ENCODE data around the gene FAM8A1.
"Not testable (repeated sequence)": the region's sequence is repeated elsewhere in the genome, so short reads cannot be mapped to it uniquely, and the experiment has no call there.

Gene FAM8A1, protein sequence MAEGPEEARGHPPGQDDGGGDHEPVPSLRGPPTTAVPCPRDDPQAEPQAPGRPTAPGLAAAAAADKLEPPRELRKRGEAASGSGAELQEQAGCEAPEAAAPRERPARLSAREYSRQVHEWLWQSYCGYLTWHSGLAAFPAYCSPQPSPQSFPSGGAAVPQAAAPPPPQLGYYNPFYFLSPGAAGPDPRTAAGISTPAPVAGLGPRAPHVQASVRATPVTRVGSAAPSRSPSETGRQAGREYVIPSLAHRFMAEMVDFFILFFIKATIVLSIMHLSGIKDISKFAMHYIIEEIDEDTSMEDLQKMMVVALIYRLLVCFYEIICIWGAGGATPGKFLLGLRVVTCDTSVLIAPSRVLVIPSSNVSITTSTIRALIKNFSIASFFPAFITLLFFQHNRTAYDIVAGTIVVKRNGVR

DNA sequence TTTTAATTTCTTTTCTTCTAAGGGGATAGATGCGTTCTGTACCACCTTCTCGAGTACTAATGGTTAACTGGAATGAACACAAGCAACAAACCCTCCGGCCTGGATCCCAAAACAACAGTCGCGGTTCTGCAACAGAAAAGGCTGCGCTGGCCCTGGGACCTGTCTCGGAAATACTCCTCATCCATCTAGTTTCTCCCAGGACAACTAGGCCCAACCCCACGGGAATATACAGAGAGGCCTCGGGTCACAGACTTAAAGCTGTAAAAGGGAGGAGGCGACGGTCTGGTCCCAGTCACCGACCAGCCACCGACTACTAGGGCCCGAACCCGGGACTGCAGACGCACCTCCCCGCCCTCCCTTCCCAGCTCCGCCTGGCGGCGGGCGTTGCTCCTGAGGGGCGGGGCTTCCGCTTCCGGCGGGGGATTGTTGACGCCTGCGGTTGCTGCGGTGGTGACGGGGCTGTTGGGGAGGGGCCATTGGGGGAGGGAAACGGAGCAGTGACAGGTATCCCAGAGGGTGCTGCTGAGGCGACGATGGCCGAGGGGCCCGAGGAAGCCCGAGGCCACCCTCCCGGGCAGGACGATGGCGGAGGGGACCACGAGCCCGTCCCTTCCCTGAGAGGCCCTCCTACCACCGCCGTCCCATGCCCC is at the start of gene FAM8A1:
FAM8A1 (plus strand) TSS at position 426 of the 650 bp plus-strand sequence; CDS start at position 534, 108 bp downstream.
- DNase-seq (ENCODE audit: low read depth) = peak; percentile 98

DNA sequence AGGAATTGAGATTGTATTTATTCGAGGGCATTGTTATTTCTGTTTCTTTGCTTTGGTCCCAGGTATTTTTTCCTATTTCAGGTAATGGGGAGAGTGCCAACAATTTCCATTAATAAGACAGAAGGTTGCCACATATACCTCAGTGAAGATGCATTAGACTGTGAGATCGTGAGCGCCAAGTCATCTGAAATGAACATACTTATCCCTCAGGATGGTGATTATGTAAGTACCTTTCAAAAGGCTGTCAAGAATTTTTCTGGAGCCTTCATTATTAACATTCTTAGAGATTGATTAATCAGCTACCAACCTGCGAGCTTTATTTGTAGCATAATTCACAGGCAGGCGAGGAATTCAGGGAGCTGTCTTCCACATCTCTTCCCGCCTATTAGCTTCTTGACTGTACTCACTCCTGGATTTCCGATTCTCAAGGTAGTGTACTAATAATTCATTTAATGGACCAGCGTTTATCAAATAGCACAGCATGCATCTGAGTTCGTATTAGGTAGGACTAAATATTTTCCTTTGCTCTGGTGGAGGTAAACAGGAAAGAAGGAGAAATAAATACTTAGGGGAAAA is 48.6 kb upstream of the FAM8A1 start:
- DNase-seq (ENCODE audit: low read depth) = no peak

DNA sequence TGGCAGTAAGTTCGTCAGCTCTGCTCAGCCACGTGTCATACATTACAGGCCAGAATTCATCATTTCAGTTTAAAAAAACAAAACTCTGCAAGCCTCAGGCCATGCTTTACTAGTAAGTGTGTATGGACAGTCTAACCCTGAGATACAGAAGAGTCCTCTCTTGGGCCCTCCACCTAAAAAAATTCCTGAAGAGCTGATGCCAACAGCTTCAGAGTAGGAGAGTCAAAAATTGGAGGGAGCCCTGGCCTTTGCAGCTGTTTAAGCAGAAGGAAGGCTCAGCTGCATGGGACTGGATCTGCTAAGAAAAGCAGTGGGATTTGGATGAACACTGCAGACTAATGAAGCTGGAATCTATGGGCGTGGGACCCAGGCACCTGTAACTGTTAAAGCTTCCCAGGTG is 47.2 kb upstream of the FAM8A1 start:
- no peak for DNase-seq (ENCODE audit: low read depth)

DNA sequence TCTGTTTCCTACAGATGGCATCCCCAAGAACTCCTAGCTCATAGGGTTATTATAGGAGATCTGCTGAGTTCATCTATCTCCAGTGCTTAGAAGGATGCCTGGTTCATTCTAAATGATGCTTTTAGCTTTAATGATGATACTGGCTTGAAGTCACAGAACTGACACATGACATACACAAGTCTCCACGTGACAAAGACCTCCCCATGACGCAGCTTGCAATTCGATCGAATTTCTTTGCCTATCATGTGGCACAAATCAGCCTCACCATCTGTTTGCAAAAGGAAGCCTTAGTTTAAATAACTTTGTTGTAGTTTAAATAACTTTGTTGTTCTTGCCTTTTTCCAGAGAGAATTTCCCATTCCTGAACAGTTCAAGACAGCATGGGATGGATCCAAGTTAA is 44.1 kb upstream of the FAM8A1 start:
- DNase-seq (ENCODE audit: low read depth) = no peak

DNA sequence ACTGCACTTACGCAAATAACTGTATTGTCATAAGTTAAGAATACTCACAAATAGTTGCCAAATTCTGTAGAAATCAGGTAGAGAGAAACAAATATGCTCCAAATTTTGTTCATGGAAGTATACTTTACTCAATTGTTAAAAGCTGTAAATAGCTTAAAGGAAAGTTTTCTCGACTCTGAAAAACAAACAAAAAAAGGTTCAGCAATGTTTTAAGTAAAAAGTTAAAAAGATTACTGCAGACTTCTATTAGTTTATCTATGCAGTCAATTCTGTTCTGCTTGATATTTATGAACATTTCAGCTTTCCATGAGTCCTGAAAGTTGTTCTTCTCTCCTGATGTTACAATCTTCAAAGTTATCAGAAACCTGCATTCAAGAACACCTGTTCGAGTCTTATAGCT is 37.5 kb upstream of the FAM8A1 start:
- DNase-seq (ENCODE audit: low read depth) = no peak

DNA sequence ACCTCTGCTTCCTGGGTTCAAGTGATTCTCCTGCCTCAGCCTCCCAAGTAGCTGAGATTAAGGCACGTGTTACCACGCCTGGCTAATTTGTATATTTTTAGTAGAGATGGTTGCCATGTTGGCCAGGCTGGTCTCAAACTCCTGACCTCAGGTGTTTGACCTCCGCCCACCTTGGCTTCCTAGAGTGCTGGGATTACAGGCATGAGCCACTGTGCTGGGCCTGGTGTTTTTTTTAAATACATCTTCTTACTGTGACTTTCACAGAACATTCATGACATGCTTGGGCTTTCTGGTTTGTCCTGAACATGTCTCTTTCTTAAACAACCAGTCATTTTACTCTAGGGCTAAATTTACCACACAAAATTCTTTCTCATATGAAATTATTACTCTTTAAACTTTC is 34.7 kb upstream of the FAM8A1 start:
- DNase-seq (ENCODE audit: low read depth) = no peak

DNA sequence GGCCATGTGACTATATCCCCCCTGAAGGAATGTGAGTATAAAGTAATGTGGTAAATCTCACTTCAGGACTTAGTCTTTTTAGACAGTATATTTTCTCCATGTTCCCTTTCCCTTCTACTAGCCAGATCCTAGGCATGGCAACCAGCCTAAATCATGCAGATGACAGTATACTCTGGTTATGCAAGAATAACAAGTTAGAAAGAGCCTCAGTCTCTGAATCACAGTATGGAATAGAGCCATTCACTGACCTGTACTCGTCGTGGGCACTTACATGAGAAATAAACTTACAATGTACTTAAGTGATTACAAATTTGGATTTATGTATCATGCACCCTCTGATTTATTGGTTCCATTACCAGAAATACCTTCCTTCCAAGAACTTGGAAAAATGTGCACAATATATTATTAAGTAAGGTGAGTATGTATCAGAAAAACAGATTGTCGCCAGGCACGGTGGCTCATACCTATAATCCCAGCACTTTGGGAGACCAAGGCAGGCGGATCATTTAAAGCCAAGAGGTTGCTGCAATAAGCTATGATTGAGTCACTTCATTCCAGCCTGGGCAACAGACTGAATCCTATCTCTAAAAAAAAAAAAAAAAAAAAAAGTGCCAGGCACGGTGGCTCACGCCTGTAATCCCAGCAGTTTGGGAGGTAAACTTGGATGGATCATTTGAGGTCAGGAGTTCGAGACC is 25.1 kb upstream of the FAM8A1 start:
- no peak for DNase-seq (ENCODE audit: low read depth)

DNA sequence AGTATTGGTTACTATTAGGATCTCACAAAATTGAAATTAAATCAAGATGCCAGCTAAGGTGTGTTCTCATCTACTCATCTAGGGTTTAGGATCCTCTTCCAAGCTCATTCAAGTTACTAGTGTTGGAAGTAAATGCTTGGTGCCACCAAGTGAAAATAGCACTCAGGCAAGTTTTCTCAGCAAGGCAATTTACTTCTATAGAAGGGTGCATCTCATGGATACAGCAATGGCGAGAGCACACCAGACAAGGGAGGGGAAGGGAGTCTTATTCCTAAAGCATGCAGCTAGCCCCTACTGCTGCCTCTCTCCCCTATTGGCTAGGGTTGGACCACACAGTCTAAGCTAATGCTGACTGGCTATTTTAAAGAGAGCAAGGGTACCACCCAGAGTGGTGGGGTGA is 23.0 kb upstream of the FAM8A1 start:
- DNase-seq (ENCODE audit: low read depth) = no peak

DNA sequence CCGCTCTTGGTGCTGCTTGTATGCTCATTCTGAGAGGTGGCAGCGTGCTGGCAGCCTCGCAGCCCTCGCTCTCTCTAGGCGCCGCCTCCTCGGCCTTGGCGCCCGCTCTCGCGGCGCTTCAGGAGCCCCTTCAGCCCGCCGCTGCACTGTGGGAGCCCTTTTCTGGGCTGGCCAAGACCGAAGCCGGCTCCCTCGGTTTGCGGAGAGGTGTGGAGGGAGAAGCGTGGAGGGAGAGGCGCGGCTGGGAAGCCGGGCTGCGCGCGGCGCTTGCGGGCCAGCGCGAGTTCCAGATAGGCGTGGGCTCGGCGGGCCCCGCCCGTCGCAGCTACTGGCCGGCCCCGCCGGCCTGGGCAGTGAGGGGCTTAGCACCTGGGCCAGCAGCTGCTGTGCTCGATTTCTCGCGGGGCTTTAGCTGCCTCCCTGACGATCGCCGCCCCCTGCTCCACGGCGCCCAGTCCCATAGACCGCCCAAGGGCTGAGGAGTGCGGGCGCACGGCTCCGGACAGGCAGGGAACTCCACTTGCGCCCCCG is 19.5 kb upstream of the FAM8A1 start:
- DNase-seq (ENCODE audit: low read depth) = no peak

DNA sequence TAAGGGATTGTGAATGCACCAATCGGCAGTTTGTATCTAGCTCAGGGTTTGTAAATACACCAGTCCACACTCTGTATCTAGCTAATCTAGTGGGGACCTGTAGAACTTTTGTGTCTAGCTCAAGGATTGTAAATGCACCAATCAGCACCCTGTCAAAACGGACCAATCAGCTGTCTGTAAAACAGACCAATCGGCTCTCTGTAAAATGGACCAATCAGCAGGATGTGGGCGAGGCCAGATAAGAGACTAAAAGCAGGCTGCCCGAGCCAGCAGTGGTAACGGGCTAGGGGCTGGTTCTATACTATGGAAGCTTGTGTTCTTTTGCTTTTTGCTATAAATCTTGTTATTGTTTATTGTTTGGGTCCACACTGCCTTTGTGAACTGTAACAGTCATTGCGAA is 18.8 kb upstream of the FAM8A1 start:
- not testable (repeated sequence) for DNase-seq (ENCODE audit: low read depth)

DNA sequence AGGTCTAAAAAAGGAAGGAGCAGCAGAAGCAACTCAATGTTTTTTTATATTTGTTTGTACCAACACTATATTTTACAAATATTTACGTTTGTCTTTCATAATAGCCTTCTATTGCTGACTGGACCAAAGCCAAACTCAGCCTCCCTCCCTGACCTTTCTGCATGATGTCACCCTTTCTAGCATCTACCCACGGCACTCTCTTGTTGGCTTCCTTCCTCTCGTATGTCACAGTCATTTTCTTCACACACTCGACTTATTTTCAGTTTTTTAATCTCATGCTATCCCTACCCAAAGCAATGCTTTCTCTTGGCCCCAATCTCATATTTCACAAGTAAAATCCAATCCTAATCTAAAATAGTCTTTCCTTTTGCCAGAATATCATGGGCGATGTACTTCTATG is 16.3 kb upstream of the FAM8A1 start:
- DNase-seq (ENCODE audit: low read depth) = no peak

DNA sequence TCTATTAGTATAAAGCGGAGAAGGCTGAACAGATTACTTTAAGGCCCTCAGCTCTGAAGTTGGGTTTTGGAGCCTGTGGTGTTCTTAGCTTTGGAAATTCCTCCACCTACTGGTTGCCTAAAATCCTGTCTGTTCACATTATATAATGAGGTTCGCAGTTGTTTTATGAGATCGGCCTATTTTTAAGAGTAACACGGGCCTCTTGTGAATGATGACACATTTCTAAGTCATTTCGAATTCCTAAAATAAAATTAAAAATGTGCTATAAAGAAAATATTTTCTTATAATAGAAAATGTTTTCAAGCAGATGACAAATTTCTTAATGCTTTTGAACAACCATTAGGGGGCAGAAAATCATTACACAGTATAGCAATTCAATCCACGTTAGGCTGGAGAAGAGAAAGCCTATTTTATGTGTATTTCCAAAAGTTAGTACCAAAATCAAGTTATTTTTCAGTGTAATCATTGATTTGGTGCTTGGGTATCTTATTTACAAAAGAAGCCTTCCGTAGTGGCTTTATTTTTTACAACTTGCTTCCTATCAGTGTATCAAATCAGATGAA is 15.8 kb upstream of the FAM8A1 start:
- DNase-seq (ENCODE audit: low read depth) = no peak

DNA sequence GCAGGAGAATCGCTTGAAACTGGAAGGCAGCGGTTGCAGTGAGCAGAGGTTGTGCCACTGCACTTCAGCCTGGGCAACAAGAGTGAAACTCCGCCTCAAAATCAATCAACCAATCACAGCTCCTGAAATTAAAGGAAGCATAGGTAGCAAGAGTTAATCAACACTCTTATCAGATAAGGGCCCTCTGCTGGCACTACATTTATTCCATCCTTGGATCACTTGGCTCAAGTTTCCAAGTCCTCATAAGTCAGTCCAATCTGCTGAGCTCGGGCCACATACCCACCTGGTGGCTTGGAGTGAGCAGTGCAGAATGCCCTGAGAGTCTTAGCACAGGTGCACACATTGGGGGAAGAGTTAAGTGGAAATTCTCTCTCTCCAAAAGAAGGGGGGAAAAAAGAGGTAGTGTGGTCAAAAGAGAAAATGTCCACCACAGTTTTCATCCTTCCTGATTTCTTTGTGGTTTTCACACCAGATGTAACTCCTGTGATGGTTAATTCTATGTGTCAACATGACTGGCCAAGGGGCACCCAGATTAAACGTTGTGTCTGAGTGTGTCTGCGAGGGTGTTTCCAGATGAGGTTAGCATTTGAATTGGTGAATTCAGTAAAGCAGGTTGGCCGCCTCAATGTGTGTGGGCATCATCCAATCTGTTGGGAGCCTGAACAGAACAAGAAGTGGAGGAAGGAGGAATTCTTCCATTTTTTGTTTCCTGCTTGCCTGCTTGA is 14.2 kb upstream of the FAM8A1 start:
- DNase-seq (ENCODE audit: low read depth) = no peak

DNA sequence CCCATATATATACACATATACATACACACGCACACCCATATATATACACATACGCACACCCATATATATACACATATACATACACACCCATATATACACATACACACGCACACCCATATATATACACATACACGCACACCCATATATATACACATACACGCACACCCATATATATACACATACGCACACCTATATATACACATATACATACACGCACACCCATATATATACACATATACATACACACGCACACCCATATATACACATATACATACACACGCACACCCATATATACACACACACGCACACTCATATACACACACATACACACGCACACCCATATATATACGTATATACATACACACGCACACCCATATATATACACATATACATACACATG is 13.5 kb upstream of the FAM8A1 start:
- not testable (repeated sequence) for DNase-seq (ENCODE audit: low read depth)

DNA sequence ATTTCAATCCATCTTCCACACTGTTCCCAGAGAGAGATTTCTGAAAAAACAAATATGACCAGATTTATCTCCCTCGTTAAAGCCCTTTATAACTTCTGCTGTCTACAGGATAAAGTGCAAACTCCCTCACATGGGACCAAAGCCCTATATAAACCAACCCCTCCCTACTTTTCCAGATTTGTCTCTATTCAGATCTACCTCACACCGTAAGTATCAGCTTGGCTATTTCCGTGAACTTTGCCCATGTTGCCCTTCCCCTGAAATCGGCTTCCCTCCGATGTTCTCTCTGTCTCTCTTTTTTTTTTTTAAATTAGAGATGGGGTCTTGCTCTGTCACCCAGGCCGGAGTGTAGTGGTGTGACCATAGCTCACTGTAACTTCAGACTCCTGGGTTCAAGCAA is 12.1 kb upstream of the FAM8A1 start:
- no peak for DNase-seq (ENCODE audit: low read depth)

DNA sequence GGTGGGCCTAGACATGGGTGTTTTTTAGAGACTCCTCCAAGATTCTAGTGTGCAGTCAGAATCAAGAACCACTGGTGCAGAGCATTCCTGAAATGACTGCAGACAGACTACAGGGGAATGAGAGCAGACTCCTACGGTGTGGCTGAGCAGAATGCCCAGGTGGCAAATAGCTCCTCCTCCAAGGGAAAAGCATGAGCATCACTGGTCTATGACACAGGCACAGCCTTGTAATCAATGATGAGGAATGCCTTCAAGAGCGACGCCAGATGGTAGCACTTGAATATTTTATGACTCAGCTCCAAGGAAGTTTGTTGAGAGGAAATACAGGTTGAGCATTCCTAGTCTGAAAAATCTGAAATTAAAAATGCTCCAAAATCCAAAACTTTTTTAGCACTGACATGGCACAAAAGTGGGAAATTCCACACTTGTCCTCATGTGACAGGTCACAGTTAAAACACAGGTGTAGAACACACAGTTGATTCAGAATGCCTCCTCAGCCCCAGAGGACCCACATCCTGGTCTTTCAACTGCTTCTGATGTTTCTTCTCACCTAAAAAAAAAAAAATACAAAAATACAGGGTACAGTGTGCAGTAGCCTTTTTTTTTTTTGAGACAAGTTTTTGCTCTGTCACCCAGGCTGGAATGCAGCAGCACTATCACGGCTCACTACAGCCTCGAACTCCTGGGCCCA is 10.6 kb upstream of the FAM8A1 start:
- DNase-seq (ENCODE audit: low read depth) = no peak

DNA sequence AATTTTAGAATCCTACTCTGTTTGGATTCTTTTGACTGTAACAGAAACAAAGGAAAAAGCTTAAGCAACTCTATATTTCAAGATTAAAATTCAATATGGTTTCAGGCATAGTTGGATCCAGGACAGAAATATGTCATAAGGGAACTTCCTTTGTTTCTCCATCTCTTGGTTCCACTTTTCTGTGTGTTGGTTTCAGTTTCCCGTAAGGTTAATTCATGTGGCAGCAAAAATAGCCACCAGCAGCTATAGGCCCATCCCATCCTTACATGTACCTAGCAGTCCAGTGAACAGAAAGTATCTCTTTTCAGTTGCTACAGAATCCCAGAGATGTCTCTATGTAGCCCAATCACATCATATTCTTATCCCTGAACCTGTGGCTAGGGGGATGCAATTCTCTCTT is 8.8 kb upstream of the FAM8A1 start:
- no peak for DNase-seq (ENCODE audit: low read depth)

DNA sequence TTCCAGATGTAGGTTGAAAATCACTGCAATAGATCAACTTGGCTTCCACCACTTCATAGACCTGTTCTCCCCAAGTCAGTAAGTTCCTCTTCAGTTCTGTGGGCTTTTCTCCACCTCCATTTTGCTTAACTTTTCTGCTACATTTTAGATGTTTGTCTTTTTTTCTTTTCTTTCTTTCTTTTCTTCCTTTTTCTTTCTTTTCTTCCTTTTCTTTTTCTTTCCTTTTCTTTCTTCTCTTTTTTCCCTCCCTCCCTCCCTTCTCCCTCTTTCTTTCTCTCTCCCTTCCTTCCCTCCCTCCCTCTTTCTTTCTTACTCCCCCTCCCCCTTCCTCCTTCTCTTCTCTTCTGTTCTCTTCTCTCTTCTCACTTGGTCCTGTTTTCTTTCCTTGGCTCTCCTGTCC is 6.9 kb upstream of the FAM8A1 start:
- no peak for DNase-seq (ENCODE audit: low read depth)

DNA sequence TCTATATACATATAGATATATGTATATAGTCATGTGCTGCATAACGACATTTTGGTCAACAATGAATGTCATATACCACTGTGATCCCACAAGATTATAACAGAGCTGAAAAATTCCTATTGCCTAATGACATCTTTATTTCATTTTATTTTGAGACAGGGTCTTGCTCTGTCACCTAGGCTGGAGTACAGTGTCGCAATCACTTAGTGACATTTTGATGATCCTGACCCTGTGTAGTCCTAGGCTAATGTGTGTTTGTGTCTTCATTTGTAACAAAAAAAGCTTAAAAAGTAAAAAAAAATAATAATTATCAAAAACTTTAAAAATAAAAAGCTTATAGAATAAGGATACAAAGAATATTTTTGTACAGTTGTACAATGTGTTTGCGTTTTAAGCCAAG is 4.0 kb upstream of the FAM8A1 start:
- no peak for DNase-seq (ENCODE audit: low read depth)

DNA sequence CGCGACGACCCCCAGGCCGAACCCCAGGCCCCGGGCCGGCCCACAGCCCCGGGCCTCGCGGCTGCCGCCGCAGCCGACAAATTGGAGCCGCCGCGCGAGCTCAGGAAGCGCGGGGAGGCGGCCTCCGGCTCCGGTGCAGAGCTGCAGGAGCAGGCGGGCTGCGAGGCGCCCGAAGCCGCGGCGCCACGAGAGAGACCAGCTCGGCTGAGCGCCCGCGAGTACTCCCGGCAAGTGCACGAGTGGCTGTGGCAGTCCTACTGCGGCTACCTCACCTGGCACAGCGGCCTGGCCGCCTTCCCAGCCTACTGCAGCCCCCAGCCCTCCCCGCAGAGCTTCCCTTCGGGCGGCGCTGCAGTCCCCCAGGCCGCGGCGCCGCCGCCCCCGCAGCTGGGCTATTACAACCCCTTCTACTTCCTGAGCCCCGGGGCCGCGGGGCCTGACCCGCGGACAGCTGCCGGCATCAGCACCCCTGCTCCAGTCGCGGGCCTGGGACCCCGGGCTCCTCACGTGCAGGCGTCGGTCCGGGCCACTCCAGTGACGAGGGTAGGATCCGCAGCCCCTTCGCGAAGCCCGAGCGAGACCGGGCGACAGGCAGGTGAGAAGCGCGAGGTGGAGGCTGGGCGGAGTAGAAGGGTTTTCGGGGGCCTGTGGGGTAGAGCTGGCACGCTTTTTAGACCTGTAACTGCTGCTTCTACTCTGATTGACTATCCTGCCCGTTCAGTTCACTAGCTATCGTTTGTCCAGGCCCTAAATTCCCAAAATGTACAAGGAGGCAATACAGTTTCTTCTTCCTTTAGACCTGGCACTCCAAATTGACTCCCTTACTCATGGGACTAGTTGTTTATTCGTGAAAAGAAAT is 654 bp downstream of the FAM8A1 start:
- no peak for DNase-seq (ENCODE audit: low read depth)

Data from stimulated activated CD8-positive, alpha-beta memory T cell treated with anti-CD3 and anti-CD28 coated beads, Interleukin-15, amount 100 ng/mL, for 1 hour (primary cell).